ENCODE measurements around the gene JSRP1.

GRCh38 chr19:2244125-2244411, 12.1 kb downstream of the JSRP1 start:
- TF ChIP-seq POLR2AphosphoS5 (IDR thresholded peaks at IDR 0.05; ENCODE audit: low read depth) (no peak), EZH2 (IDR thresholded peaks at IDR 0.05; ENCODE audit: low read depth, unreplicated experiment) (no peak), CTCF (conservative IDR thresholded peaks at IDR 0.05; ENCODE audit: low read depth in 2 of 2) (no peak)

Measured in GM23338 (cell line).